Choroid plexus epithelial cell (primary cell): ENCODE data around the gene SREK1.
"Not testable (repeated sequence)": the region's sequence is repeated elsewhere in the genome, so short reads cannot be mapped to it uniquely, and the experiment has no call there.

Experiments used
- DNase-seq: peaks from one replicate; pipeline ENCODE4 v3.0.0-alpha.2; 2010; ENCODE audit warnings: low read depth
- H3K4me3 ChIP-seq: 2 replicates; pipeline ENCODE4 v1.5.1; 2011; ENCODE audit warnings: low read depth, mild to moderate bottlenecking, control low read depth, low read length, moderate library complexity
- TF ChIP-seq, protein P1 (sequence below): conservative IDR thresholded peaks from 2 replicates; pipeline ENCODE4 v1.5.1; 2011; ENCODE audit warnings: low read depth, mild to moderate bottlenecking, control low read depth, inconsistent platforms, low read length, moderate library complexity

The SREK1 gene

DNA sequence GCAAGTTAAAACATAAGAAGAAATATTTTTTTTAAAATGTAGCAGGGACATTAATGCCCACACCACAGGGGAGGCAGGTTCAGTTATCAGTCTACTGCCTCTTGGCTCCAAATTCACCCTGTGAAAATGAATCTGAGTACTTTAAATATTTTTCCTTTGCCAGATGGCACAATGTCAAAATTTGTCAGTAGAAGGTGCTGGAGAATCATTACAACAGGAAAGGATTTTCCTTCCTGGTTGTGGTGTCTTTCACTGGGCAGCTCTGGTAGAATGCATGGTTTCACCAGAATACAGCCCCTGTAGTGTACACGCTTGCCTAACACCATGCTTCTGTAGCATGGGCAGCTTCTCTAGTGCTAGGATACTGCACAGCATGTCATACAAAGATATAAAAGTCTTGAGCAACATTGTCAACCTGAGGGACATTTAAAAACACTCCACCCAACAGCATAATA is 9.7 kb upstream of the SREK1 start:
- TF ChIP-seq, protein P1, sequence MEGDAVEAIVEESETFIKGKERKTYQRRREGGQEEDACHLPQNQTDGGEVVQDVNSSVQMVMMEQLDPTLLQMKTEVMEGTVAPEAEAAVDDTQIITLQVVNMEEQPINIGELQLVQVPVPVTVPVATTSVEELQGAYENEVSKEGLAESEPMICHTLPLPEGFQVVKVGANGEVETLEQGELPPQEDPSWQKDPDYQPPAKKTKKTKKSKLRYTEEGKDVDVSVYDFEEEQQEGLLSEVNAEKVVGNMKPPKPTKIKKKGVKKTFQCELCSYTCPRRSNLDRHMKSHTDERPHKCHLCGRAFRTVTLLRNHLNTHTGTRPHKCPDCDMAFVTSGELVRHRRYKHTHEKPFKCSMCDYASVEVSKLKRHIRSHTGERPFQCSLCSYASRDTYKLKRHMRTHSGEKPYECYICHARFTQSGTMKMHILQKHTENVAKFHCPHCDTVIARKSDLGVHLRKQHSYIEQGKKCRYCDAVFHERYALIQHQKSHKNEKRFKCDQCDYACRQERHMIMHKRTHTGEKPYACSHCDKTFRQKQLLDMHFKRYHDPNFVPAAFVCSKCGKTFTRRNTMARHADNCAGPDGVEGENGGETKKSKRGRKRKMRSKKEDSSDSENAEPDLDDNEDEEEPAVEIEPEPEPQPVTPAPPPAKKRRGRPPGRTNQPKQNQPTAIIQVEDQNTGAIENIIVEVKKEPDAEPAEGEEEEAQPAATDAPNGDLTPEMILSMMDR = no peak
- DNase-seq = peak; percentile 29
- no peak overlapping the region for H3K4me3 ChIP-seq

DNA sequence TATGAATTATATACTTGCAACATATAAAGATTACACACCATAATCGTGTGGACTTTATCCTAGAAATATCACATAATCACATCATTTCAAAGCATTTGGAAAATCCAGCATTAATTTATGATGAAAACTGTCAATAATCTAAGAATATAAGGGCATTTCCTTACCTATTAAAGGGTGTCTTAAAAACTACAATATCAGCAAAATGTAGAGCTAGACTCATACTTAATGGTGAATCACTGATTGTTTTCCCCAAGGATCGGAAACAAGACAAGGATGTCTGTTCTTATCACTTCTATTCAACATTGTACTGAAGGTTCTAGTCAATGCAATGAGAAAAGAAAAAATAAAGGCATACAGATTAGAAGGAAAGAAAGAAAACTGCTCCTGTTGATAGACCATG is 8.0 kb upstream of the SREK1 start:
- TF ChIP-seq, protein P1 = no peak
- H3K4me3 ChIP-seq = no peak overlapping the region

DNA sequence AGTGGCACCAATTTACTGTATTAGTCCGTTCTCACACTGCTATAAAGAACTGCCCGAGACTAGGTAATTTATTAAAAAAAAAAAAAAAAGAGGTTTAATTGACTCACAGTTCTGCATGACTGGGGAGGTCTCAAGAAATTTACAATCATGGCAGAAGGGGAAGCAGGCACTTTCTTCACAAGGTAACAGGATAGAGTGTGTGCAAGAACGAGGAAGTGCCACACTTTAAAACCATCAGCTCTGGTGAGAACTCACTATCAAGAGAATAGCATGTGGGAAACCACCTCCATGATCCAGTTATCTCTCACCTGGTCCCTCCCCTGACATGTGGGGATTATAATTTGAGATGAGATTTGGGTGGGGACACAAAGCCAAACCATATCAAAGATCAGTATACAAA is 7.2 kb upstream of the SREK1 start:
- not testable (repeated sequence) for H3K4me3 ChIP-seq, DNase-seq

More for the DNA sequence above, 8.0 kb upstream of the SREK1 start:
- DNase-seq = no peak

DNA sequence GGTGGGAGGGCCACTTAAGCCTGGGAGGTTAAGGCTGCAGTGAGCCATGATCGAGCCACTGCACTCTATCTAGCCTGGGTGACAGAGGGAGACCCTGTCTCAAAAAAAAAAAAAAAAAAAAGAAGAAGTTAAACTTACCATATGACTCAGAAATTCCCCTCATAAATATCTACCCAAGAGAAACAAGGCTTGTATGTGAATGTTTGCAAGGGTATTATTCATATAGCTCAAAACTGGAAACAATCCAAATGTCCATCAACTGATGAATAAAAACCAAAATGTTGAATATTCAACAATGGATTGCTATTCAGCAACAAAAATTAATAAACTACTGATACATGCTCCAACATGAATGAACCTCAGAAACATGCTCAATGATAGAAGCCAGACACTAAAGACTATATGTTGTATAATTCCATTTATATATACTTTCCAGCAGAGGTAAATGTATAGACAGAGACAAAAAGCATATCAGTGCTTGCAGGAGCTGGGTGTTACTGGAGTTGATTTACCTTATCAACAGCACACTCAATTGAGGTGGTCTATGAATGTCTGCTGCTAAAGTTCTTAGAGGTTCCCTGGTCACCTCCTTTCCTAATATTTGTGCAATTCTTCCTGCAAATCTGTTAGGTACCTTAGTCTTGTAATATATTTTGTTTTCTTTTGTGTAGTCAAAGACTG is 5.3 kb upstream of the SREK1 start:
- TF ChIP-seq, protein P1 = no peak
- DNase-seq = no peak

DNA sequence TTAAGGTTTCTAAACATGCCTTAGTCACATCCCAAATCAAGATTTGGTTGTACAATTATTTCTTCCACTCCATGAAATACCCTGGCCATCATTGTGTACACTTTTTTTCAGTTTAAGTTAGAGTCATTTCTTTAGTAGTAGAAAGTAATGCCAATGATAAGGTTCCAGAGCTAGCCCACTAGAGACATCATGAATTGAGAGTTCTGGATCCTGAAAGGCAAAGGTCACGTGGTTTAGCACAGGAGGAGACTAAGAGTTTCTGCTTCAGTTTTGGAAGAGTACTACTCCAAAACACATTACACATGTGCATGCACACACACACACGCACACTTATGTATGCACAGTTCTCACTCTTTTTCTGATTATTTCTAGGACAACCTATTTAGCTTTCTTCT is 4.8 kb upstream of the SREK1 start:
- no peak for DNase-seq
- TF ChIP-seq, protein P1 = no peak
- no peak overlapping the region for H3K4me3 ChIP-seq

More for the DNA sequence above, 5.3 kb upstream of the SREK1 start:
- no peak overlapping the region for H3K4me3 ChIP-seq

DNA sequence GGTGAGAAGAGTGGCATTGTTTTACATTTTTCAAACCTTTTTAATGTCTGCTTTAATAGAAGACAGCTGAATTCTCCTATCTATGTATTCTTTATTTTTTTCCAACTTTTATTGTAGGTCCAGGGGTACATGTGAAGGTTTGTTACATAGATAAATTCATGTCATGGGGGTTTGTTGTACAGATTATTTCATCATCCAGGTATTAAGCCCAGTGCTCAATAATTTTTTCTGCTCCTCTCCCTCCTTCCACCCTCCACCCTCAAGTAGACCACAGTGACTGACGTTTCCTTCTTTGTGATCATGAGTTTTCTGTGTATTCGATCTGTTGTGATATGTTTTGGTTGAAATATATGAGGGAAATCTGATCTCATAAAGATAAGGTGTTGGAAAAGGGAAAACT is 1.7 kb upstream of the SREK1 start:
- no peak overlapping the region for H3K4me3 ChIP-seq
- TF ChIP-seq, protein P1 = no peak
- DNase-seq = no peak

DNA sequence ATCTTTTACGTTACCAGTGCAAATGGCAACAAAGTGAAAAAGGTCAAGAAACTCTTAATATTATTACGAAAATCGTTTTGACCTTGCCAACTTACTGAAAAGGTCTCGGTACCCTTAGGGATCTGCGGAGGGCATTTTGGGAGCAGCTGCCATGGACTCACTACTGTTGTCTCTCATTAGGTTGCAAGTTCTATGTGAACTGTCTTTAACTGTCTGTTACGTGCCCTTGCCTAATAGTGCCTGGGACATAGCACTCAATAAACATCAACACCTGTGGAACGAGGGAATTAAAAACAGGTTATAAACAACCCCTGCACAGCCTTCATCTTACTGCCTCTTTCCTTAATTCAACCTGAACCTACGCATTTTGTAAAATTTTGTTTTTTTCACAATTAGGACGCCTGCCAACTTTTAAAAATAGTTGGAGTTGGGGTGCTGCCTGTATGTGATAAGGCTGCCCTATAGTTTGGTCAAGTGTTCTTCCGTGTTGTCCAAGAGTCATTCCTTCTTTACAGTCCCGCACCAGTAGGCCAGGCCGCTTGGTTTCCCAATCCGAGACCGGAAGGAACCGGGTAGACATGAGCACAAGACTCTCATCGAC is 527 bp upstream of the SREK1 start:
- no peak for DNase-seq
- TF ChIP-seq, protein P1 = no peak
- H3K4me3 ChIP-seq = peak overlapping the region; percentile 93
